ENCODE results near the gene DGKB.

Gene DGKB

GRCh38 chr7:14626076-14626475, 276.5 kb downstream of the DGKB start:
- H3K36me3 Mint-ChIP-seq (ENCODE audit: low read depth) = no peaks in the 10 kb centered on the region
- no peaks in the 10 kb centered on the region for H3K27me3 Mint-ChIP-seq (ENCODE audit: low read depth)
- H3K4me1 Mint-ChIP-seq = no peaks in the 10 kb centered on the region
- no peak overlapping the region for H3K27ac Mint-ChIP-seq
- no peak for TF ChIP-seq CTCF (IDR thresholded peaks at IDR 0.05; ENCODE audit: unreplicated experiment in 3 of 3)
- no peaks in the 10 kb centered on the region for H3K9me3 Mint-ChIP-seq
- H3K4me3 Mint-ChIP-seq = no peak overlapping the region

GRCh38 chr7:14622559-14622958, 280.0 kb downstream of the DGKB start:
- no peak for TF ChIP-seq CTCF (IDR thresholded peaks at IDR 0.05; ENCODE audit: unreplicated experiment in 3 of 3)
- no peaks in the 10 kb centered on the region for H3K36me3 Mint-ChIP-seq (ENCODE audit: low read depth)

GRCh38 chr7:14606101-14606500, 296.4 kb downstream of the DGKB start:
- Mint-ChIP-seq H3K36me3 (ENCODE audit: low read depth) (no peaks in the 10 kb centered on the region), H3K4me1 (no peaks in the 10 kb centered on the region), H3K27me3 (ENCODE audit: low read depth) (no peaks in the 10 kb centered on the region), H3K9me3 (no peaks in the 10 kb centered on the region), H3K4me3 (no peak overlapping the region), H3K27ac (no peak overlapping the region)
- no peak for TF ChIP-seq CTCF (IDR thresholded peaks at IDR 0.05; ENCODE audit: unreplicated experiment in 3 of 3)

More at GRCh38 chr7:14622559-14622958, 280.0 kb downstream of the DGKB start:
- H3K27ac Mint-ChIP-seq = no peak overlapping the region
- no peaks in the 10 kb centered on the region for H3K9me3 Mint-ChIP-seq
- H3K27me3 Mint-ChIP-seq (ENCODE audit: low read depth) = no peaks in the 10 kb centered on the region
- no peaks in the 10 kb centered on the region for H3K4me1 Mint-ChIP-seq
- no peak overlapping the region for H3K4me3 Mint-ChIP-seq

- no peaks in the 10 kb centered on the region for H3K36me3 Mint-ChIP-seq (ENCODE audit: low read depth)
- TF ChIP-seq CTCF (IDR thresholded peaks at IDR 0.05; ENCODE audit: unreplicated experiment in 3 of 3) = no peak
- H3K27me3 Mint-ChIP-seq (ENCODE audit: low read depth) = no peaks in the 10 kb centered on the region
- no peaks in the 10 kb centered on the region for H3K4me1 Mint-ChIP-seq
- no peak overlapping the region for H3K4me3 Mint-ChIP-seq
- no peak overlapping the region for H3K27ac Mint-ChIP-seq
- no peaks in the 10 kb centered on the region for H3K9me3 Mint-ChIP-seq
These were observed 297.9 kb downstream of the DGKB start for GRCh38 chr7:14604606-14605005.

GRCh38 chr7:14602851-14603250, 299.7 kb downstream of the DGKB start:
- no peaks in the 10 kb centered on the region for H3K9me3 Mint-ChIP-seq
- H3K27me3 Mint-ChIP-seq (ENCODE audit: low read depth) = no peaks in the 10 kb centered on the region
- no peaks in the 10 kb centered on the region for H3K4me1 Mint-ChIP-seq
- no peak overlapping the region for H3K27ac Mint-ChIP-seq
- TF ChIP-seq CTCF (IDR thresholded peaks at IDR 0.05; ENCODE audit: unreplicated experiment in 3 of 3) = no peak
- H3K36me3 Mint-ChIP-seq (ENCODE audit: low read depth) = no peaks in the 10 kb centered on the region
- no peak overlapping the region for H3K4me3 Mint-ChIP-seq

GRCh38 chr7:14600766-14601367, 301.7 kb downstream of the DGKB start:
- TF ChIP-seq CTCF (IDR thresholded peaks at IDR 0.05; ENCODE audit: unreplicated experiment in 3 of 3) = no peak
- H3K4me1 Mint-ChIP-seq = no peaks in the 10 kb centered on the region
- H3K4me3 Mint-ChIP-seq = no peak overlapping the region
- H3K36me3 Mint-ChIP-seq (ENCODE audit: low read depth) = no peaks in the 10 kb centered on the region
- H3K27ac Mint-ChIP-seq = no peak overlapping the region
- H3K27me3 Mint-ChIP-seq (ENCODE audit: low read depth) = no peaks in the 10 kb centered on the region
- no peaks in the 10 kb centered on the region for H3K9me3 Mint-ChIP-seq

Data from nephron (organoid).